CD4-positive, alpha-beta T cell treated with Interleukin-21 for 1 hour (primary cell): ENCODE data around the gene SPRED2.

ENCODE experiments used
- DNase-seq: peaks from one replicate; pipeline ENCODE4 v3.0.0-alpha.2; 2020

The SPRED2 gene

GRCh38 chr2:65411056-65411795 is 21.2 kb downstream of the SPRED2 start:
- DNase-seq = no peak

GRCh38 chr2:65409045-65409444 is 23.4 kb downstream of the SPRED2 start:
- no peak for DNase-seq

GRCh38 chr2:65407240-65407639 is 25.2 kb downstream of the SPRED2 start:
- no peak for DNase-seq

- no peak for DNase-seq
Observed at GRCh38 chr2:65404988-65405697, 27.3 kb downstream of the SPRED2 start.

- no peak for DNase-seq
Observed at GRCh38 chr2:65403529-65403915, 28.9 kb downstream of the SPRED2 start.

- no peak for DNase-seq
Observed at GRCh38 chr2:65402780-65403528, 29.4 kb downstream of the SPRED2 start.

- DNase-seq = no peak
Observed at GRCh38 chr2:65402323-65402722, 30.1 kb downstream of the SPRED2 start.

- DNase-seq = no peak
Observed at GRCh38 chr2:65397122-65397521, 35.3 kb downstream of the SPRED2 start.

- DNase-seq = no peak
Observed at GRCh38 chr2:65396348-65397026, 35.9 kb downstream of the SPRED2 start.

- no peak for DNase-seq
Observed at GRCh38 chr2:65395621-65396347, 36.6 kb downstream of the SPRED2 start.

- DNase-seq = no peak
Observed at GRCh38 chr2:65393743-65394422, 38.5 kb downstream of the SPRED2 start.

GRCh38 chr2:65393046-65393445 is 39.4 kb downstream of the SPRED2 start:
- DNase-seq = no peak

GRCh38 chr2:65392609-65393008 is 39.8 kb downstream of the SPRED2 start:
- no peak for DNase-seq

- no peak for DNase-seq
Observed at GRCh38 chr2:65390134-65390533, 42.3 kb downstream of the SPRED2 start.

GRCh38 chr2:65389476-65389875 is 42.9 kb downstream of the SPRED2 start:
- no peak for DNase-seq

- no peak for DNase-seq
Observed at GRCh38 chr2:65388596-65389390, 43.6 kb downstream of the SPRED2 start.

- no peak for DNase-seq
Observed at GRCh38 chr2:65388051-65388531, 44.3 kb downstream of the SPRED2 start.

- no peak for DNase-seq
Observed at GRCh38 chr2:65386989-65387388, 45.4 kb downstream of the SPRED2 start.

GRCh38 chr2:65386344-65386743 is 46.1 kb downstream of the SPRED2 start:
- no peak for DNase-seq

GRCh38 chr2:65383541-65384488 is 48.6 kb downstream of the SPRED2 start:
- DNase-seq = no peak
